D721Med (cell line): Measurements from ENCODE around the gene LST1.

Experiments
- DNase-seq: peaks from one replicate; pipeline ENCODE4 v3.0.0; 2011; ENCODE audit warnings: low spot score; ENCODE audit not compliant: insufficient read length
- FAIRE-seq: peaks from 2 replicates; lab custom pipeline; 2011; peaks lifted over from hg19 to GRCh38; lab: Jason Lieb, UNC
- TF ChIP-seq, protein P1 (sequence below): IDR thresholded peaks from 2 replicates; pipeline ENCODE4 v1.5.1; 2012; ENCODE audit warnings: mild to moderate bottlenecking, control low read depth; ENCODE audit not compliant: insufficient read depth; ENCODE audit errors: missing control alignments

The LST1 gene

DNA sequence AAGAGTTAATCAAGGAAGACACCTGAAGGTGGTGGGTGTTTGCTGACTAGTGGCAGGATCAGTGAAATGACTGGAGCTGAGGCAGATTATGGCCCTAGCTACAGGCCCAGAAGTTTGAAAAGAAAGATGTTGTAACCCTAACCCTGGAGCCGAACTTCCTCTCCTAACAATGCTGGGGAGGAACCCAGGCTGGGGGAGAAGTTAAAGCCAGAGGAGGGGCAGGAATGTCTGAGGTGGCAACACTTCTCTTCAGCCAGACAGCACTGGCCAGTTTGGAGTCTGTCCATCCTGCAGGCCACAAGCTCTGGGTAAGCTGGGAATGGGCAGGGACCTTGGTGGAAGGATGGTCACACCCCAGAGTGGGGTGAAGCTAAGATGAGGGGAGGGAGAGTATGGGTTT is at the start of gene LST1:
Gene LST1 (plus strand): TSS at position 270 of the 400 bp plus-strand sequence. CDS start 1,023 bp downstream, outside the sequence.
- TF ChIP-seq, protein P1, sequence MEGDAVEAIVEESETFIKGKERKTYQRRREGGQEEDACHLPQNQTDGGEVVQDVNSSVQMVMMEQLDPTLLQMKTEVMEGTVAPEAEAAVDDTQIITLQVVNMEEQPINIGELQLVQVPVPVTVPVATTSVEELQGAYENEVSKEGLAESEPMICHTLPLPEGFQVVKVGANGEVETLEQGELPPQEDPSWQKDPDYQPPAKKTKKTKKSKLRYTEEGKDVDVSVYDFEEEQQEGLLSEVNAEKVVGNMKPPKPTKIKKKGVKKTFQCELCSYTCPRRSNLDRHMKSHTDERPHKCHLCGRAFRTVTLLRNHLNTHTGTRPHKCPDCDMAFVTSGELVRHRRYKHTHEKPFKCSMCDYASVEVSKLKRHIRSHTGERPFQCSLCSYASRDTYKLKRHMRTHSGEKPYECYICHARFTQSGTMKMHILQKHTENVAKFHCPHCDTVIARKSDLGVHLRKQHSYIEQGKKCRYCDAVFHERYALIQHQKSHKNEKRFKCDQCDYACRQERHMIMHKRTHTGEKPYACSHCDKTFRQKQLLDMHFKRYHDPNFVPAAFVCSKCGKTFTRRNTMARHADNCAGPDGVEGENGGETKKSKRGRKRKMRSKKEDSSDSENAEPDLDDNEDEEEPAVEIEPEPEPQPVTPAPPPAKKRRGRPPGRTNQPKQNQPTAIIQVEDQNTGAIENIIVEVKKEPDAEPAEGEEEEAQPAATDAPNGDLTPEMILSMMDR = no peak
- FAIRE-seq (no peak), DNase-seq (no peak)

DNA sequence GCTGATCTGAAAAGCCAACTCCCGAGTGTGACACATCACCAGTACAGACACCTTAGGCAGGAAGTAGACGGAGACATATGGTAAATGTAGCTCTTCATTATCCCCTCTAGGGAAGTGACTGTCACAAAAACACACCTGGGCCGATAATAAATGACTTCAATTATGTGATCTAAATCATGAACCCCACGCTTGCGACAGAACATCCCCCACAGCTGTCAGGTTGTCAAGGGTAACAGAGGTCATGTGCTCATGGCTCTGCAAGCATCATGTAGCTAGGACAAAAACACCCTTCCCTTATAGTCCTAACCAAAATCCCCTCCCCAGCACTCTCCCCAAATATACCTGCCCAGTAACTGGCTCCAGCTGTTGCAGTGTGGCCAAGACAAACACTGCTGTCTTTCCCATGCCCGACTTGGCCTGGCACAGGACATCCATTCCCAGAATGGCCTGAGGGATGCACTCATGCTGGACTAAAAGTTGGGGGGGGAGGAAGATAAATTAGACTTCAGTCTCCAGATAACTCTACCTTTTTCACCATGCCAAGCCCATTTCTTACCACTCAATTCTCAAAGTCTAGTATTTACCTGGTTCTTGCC is 47.2 kb upstream of the LST1 start:
- DNase-seq (no peak), FAIRE-seq (no peak)
- TF ChIP-seq, protein P1 = no peak

DNA sequence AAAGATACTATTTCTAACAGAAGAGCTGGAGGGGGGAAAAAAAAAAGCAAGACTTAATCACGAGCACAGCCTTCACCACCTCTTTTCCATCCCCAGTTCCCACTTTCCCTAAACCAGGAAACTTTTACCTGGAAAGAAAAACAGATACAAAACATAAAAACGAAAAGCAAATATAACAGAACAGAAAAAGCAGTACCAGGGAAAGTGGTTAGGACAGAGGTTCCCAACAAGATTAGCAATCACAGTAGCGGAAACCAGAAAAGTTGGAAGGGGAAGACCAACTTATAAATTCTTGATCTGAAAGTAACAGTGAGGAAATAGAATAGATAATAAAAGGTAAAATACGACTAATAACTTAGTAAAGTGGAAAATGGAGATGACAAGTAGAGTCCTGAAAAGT is 45.4 kb upstream of the LST1 start:
- FAIRE-seq (no peak), DNase-seq (no peak)
- TF ChIP-seq, protein P1 = no peak

DNA sequence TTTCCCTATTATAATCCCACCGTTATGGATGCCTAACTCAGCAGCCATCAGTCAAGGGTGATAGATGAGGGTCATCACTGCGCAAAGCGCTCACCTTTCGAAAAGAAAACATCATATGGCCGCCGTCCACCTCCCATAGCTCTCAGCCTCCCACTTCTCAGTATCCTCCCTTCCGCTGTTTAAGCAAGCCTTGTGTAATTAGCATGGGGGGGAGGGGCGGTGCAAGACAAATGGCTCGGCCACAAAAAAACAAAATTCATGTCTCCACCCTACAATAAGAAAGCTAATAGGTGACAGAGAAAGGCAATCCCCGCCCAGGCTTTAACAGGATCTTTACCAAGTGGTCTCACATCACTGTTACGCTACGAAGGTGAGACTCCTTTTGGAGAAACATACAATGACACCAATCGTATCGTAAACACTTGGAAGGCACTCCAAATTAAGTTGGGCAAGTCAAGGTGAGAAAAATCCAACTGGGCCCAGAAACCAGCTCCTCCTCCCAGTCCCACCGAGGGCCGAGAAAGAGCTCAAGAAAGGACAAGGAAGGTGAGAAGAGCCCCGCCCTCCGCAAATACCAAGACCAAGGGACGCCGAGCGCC is 44.9 kb upstream of the LST1 start:
- FAIRE-seq (no peak), DNase-seq (no peak)
- TF ChIP-seq, protein P1 = no peak

DNA sequence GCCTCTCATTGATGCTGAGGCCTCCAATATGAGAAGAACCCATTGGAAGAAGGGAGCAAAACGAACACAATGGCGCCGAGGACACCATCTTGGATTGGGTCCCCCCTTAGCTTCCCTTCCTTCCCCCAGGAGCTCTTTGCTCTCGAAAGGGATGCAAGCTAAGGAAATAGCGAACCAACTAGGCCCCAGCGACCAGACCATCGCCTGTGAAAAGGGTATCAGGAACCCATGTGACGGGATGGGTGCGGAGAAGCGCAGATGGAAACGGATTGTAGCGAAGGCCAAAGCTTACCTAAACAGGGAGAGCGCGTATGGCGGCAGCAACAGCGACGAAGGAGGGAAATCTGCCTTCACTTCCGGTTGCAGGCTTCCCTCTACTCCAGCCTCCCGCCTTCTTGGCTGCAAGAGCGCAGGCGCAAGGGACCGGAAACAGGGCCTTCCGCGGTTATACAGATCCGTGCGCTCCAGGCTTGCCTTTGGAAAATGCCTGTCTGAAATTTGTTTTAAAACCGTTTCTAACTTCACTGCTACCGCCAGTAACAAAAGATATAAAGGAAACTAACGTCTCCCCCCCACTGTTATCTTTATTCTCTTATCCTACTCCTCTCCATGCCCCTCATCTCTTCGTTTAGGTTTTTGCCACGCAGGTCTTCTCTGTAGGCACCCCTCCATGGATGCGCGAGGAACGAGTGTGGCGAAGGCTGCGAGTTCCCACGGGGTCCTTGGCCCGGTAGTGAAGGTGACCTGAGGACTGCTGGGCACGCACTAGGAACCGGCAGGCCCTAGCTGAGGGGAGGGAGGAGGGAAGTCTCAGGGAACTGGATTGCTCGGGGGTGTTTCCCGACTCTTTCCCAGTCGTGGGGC is 44.2 kb upstream of the LST1 start, which contains the start of gene DDX39B:
Gene DDX39B (minus strand): TSS at position 346 of the 864 bp plus-strand sequence. CDS start 1,471 bp downstream, outside the sequence.
- TF ChIP-seq, protein P1 = no peak
- peak; percentile 51 for DNase-seq
- no peak for FAIRE-seq

DNA sequence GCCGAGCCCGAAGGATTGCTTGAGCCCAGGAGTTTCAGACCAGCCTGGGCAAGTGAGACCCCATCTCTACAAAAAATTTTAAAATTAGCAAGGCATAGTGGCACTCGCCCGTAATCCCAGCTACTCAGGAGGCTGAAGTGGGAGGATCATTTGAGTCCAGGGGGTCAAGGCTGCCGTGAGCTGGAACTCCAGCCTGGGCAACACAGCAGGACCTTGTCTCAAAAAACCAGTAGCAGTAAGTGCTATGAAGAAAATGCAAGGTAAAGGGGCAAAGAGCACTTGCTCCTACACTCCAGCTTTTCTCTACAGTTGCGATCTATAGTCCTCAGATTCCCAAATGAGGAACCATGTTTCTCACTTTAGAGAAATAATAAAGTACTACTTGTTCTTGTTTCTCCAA is 42.4 kb upstream of the LST1 start:
- TF ChIP-seq, protein P1 = no peak
- DNase-seq = no peak
- FAIRE-seq = no peak
